Transverse colon (tissue), 4 donors: ENCODE data around the gene CYB561D2.

Experiments
- CTCF ChIP-seq, 5 experiments: fragments of 200-600 bp in 3 of 5; fragments of 450-650 bp in 2 of 5; sonication (generic) in 3 of 5; IDR thresholded peaks; 1 replicate in 2 of 5; 2 replicates in 3 of 5; pipeline ENCODE4 v1.5.1; 2016 to 2017; ENCODE audit warnings: antibody characterized with exemption in 5 of 5, inconsistent platforms in 3 of 5, mild to moderate bottlenecking in 2 of 5, moderate library complexity in 1 of 5
- POLR2A ChIP-seq: fragments of 450-650 bp; IDR thresholded peaks from one replicate; pipeline ENCODE4 v1.6.1; 2016; ENCODE audit warnings: antibody characterized with exemption, mild to moderate bottlenecking, moderate library complexity
- POLR2AphosphoS5 ChIP-seq, 3 donors: sonication (generic); formaldehyde crosslinking; IDR thresholded peaks; one replicate each; pipeline ENCODE4 v1.6.1; 2016; ENCODE audit warnings: antibody characterized with exemption in 3 of 3

GRCh38 chr3:50354850-50355249, 4.2 kb downstream of the CYB561D2 start:
- TF ChIP-seq POLR2AphosphoS5 (IDR thresholded peaks at IDR 0.05) (no peak), CTCF (IDR thresholded peaks at IDR 0.05) (no peak), POLR2A (no peak)
